Activated CD4-positive, alpha-beta T cell treated with anti-CD3 and anti-CD28 coated beads for 4 hours (primary cell): ENCODE data around the gene TMEM134.

Source experiments
- DNase-seq, 2 donors: peaks; one replicate each; pipeline ENCODE4 v3.0.0-alpha.2; 2020

Gene TMEM134

DNA sequence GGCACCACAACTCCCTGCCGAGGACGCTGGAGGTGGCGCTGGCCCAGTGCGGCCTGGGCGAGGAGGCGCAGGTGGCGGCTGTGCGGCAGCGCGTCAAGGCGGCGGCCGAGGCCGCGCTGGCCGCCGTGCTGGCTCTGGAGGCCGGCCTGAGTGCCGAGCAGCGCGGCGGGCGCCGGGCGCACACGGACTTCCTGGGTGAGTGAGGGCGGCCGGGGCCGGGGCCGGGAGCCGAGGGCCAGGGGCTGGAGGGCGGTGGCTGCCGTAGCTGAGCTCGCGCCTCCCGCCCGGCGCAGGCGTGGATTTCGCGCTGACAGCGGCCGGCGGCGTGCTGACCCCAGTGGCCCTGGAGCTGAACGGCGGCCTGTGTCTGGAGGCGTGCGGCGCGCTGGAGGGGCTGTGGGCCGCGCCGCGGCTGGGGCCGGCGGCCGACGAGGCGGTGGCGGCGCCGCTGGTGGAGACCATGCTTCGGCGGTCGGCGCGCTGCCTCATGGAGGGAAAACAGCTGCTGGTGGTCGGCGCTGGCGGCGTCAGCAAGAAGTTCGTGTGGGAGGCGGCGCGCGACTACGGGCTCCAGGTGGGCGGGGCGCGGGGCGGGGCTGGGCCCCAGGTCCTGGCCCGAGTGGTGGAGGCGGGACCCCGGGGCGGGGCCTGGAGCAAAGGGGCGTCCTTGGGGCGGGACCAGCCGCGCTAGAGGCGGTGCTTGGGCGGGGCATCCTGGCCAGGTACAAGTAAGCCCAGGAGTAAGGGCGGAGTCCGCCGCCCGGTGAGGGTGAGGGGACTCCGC, 48.2 kb downstream of the TMEM134 start:
- DNase-seq, result peak; percentile 98

DNA sequence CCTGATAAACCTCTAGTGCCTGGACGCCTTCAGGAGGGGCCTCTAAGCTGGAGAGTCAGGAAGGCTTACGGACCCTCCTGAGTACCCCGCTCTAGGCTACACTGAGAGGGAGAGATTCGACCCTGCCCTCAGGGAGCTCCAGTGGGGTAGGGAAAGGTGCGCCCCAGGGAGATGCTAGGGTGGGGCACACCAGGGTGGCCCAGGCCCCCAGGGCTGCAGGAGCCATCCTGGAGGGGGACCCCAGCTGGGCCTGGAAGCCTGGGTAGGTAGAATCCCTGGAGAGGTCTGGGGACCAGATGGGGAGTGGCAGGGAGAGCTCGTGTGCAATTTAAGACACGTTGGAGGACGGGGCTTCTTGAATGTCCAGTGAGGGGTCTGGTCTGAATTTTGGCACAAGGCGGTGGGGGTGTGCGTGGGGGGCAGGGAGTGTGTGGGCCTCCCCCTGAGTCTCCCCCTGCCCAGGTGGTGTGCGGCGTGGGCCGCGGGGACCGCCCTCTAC, 48.9 kb downstream of the TMEM134 start:
- peak in 1 of 2 donors; percentile 40 for DNase-seq

DNA sequence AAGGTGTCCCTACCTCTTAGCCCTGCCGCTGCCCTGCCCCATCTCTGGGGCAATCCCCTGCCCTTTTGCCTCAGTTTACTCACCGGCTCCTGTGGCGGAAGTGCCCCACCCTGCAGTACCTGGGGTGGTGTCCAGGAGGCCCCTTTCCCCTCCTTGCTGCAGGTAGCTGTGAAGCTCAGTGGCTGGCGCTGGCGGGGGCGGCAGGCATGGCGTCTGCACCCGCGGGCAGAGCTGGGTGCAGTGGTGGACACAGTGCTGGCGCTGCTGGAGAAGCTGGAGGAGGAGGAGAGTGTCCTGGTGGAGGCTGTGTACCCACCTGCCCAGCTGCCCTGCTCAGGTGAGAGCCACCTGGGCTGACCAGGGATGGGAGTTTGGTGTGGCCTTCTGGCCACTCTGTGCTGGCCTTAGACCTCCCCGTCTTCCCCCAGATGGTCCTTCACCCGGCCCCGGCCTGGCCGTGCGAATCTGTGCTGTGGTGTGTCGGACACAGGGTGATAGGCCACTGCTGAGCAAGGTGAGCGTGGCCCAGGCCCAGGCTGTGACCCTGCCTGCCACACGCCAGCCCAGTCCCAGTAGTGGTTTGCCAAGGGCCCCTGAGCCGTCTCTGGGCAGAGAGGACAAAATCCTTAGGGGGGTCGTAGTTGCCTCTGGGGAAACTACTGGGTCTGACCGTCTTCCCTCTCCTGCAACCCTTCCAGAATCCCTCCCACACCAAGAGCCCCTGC, 49.6 kb downstream of the TMEM134 start:
- peak in 1 of 2 donors; percentile 13 for DNase-seq

DNA sequence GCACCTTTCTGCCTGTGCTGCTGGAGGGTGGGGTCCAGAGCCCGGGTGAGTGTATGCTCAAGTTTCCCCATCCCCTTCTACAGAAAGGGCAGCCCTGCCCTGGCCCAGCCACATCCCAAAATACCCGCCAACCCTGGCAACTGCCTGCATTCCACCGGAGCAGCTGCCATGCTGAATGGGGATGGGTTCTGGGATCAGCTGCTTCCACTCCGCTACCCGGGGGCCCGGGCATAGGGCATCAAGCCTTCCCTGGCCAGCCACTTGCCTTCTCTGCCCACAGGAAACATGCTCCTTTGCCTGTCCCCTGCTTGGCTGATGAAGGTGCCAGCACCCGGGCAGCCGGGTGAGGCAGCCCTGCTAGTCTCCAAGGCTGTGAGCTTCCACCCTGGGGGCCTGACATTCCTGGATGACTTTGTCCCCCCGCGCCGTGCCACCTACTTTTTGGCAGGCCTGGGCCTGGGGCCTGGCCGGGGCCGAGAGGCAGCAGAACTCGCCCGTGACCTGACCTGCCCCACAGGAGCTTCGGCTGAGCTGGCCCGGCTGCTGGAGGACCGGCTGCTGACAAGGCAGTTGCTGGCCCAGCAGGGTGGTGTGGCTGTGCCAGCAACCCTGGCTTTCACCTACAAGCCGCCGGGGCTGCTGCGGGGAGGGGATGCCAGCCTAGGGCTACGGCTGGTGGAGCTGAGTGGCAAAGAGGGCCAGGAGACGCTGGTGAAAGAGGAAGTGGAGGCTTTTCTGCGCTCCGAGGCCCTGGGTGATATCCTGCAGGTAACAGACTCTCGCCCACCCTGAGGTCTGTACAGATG, 50.4 kb downstream of the TMEM134 start:
- peak in 1 of 2 donors; percentile 36 for DNase-seq

DNA sequence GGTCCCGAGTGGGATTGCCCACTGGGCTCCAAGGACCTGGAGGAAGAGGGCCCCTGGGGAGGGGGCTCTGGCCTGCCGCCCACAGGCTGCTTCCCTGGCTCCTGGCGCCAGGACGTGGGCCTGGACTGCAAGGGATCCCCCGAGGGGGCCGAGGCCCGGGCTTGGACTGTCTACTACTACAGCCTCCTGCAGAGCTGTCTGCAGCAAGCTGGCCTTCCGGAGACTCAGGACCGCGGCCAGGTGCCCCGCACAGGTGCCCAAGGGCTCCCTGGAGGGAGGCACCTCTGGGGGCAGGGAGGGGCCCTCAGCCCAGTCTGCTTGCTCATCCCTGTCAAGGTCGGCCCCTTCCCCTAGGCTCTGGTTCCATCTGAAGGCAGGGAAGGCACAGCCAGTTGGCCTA, 51.6 kb downstream of the TMEM134 start:
- DNase-seq, result no peak

DNA sequence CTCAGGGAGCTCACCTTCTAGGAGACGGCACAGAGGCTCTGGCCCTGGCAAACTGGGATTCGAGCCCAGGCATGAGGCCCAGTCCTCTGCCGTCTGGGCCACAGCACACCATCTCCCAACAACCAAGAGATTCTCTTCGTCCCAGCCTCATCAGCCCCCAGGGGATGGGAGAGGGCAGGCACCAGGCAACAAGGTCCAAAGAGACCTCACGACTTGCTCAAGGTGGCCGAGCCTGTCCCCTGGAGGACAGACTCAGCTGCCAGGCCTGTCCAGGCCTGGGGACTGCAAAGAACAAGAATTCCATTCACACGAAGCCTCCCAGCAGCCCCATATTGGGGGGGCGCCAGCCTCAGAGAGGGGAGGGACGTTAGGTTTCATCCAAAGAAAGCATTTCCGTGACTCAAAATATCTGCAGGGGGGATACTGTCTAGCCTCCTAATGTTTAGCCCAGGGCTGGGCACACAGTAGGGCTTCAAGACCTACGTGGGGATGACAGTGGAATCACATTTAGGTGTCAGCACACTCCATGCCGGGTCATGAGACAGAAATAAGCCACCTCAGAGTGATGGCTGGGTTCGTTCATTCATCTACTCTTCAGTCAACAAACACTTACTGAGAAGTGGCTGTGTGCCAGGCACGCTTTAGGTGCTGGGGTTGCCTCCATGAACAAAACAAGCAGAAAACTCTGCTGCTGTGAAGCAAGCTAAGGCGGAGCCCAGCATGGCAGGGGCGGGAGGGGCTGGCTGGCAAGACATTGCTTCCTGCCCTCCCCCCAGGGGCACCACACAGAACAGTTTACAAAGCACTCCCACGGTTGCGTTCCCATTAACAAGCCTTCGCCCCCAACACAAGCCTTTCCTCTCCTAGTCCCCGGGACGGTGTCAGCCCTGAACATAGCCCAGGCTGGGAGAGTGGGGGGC, 52.4 kb downstream of the TMEM134 start:
- peak; percentile 74 to 80 for DNase-seq

DNA sequence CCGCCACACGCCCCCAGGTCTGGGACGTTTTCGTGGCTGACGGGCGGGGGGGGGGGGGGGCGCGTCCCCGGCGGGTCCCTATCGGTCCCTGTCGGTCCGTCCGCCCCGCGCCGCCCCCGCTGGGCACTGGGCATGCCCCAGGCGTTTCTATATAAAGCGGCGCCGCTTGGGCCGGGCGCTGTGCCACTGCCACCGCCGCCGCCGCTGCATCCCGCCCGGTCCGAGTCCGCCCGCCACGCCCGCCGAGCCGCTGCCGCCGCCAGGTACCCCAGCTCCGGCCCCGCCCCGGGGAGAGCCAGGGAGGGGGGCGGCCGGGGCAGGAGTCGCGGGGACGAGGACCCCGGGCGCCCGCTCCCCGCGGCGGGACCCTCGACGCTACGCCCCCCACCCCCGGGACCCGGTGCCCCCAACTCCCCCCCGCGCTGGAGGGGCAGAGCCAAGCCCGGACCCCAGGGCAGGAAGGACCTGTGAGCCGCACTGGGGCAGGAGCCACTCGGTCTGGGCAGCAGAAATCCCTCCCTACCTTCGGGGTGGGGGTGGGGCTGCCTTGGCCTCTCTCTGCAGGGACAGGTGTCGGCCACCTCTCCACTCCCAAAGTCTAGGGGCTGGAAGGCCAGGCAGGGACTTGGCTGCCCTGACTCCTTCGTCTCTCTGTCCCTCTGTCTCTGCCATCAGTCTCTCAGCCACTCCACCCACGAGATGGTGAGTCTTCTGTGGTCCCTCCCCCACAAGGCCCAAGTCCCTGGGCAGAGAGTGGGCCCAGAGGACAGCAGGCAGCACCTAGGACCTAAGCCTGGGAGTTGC, 53.3 kb downstream of the TMEM134 start, which contains the start of gene CARNS1:
Gene CARNS1 (plus strand): TSS at position 178 of the 804 bp plus-strand sequence. CDS start 522 bp downstream, at position 700.
- DNase-seq, result no peak

DNA sequence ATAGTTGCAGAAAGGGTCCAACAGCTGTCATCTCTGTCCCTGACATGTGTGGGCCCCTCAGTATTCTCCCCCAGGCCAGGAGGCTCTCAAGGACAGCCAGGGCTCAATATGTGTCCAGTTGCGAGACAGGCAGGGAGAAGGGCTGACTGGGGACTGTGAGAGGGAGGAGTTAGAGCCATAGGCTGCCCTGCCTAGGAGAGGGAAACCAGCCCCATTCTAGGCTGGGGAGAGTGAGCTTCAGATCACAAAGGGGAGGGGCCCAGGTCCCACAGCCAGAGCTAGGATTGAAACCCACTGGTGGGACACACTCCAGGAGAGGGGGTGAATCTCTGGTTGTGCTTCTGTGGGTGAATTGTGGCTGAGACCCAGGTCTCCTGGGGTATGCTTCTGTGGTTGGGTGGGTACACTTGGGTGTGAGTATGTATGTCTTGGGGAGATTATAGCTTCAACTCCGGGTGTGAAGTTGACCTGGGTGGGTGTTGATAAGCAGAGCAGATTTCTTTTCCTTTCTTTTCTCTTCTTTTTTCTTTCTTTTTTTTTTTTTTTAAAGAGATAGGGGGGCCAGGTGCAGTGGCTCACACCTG, 55.7 kb downstream of the TMEM134 start:
- DNase-seq, result no peak

DNA sequence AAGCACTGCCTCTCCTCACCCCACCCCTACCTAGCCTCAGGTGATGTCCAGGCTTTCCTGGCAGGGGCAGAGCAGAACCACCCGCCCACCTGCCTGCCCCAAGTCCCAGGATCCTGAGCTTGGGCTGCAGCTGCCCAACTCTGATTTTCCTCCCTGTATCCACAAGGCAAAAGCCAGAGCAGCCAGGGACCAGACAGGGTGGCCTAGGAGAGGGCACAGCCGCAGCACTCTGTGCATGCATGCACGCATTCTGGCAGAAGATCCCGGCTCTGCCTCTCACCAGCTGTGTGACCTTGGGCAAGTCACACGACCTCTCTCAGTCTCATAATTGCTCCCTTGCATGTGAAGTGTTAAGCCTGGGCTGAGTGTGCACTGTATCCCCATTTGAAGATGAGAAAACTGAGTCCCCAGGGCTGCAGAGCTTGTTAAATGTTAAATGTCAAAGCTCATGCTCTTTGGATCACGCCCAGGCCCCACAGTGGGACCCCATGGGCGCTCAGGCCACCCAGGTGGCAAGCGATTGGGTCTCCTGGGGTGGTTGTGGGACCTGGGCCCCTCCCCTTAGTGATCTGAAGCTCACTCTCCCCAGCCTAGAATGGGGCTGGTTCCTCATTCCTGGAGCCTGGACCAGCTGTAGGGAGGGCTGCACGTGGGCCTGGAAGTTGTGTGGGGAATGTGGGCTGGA, 56.4 kb downstream of the TMEM134 start:
- no peak for DNase-seq

DNA sequence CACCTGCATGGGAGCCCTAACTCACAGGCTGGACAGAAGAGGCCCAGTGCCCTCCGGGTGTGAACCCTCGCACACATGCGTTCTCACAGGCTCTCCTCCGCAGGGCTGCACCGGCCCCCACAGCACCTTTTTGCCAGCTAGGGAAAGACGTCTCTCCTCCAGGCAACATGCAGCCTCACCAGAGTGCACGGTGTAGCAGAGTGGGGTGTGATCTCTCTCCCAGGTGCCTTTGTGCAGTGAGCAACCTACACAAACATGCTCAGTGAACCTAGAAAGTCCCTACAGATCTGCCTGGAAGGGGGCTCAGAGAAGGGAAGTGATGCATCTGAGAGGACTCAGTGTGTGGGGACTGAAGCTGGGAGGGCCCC, 57.3 kb downstream of the TMEM134 start:
- DNase-seq, result no peak
